ENCODE measurements around the gene PCNT. TPM values are rescaled to one million over a fixed set of nuclear protein-coding genes. Genes with fewer than 3 reads are reported as not detected.

The PCNT gene
- total RNA-seq, 3 donors from 2014 or later: 25.2 to 31.0 (median 28.5) TPM

- Histone ChIP-seq H3K27ac (no peak overlapping the region), H3K4me3 (no peak overlapping the region), H3K36me3 (peaks cover 18% of the 10 kb centered on the region), H3K4me1 (no peaks in the 10 kb centered on the region), H3K9me3 (no peaks in the 10 kb centered on the region), H3K27me3 (no peaks in the 10 kb centered on the region)
- intact Hi-C loops (cut with DNase I; ENCODE audit: low total_unique reads): no loop called here
- TF ChIP-seq POLR2A (IDR thresholded peaks at IDR 0.05) (no peak), CTCF (IDR thresholded peaks at IDR 0.05) (no peak), POLR2AphosphoS5 (IDR thresholded peaks at IDR 0.05) (no peak)
- no peak for DNase-seq (ENCODE audit: low spot score in 2 of 2)
Measured at GRCh38 chr21:46356005-46356338, 32.0 kb downstream of the PCNT start.

GRCh38 chr21:46356494-46357334 is 32.8 kb downstream of the PCNT start:
- no peak overlapping the region for H3K4me3 ChIP-seq
- no peaks in the 10 kb centered on the region for H3K4me1 ChIP-seq
- H3K27ac ChIP-seq: no peak overlapping the region
- intact Hi-C loops (cut with DNase I; ENCODE audit: low total_unique reads): no loop called here
- peaks cover 18% of the 10 kb centered on the region for H3K36me3 ChIP-seq
- TF ChIP-seq POLR2A (IDR thresholded peaks at IDR 0.05) (no peak), CTCF (IDR thresholded peaks at IDR 0.05) (no peak), POLR2AphosphoS5 (IDR thresholded peaks at IDR 0.05) (no peak)
- H3K9me3 ChIP-seq: no peaks in the 10 kb centered on the region
- no peak for DNase-seq (ENCODE audit: low spot score in 2 of 2)
- no peaks in the 10 kb centered on the region for H3K27me3 ChIP-seq

GRCh38 chr21:46357335-46357604 is 33.3 kb downstream of the PCNT start:
- H3K9me3 ChIP-seq: no peaks in the 10 kb centered on the region
- DNase-seq (ENCODE audit: low spot score in 2 of 2): no peak
- peaks cover 18% of the 10 kb centered on the region for H3K36me3 ChIP-seq
- no peaks in the 10 kb centered on the region for H3K4me1 ChIP-seq
- no peak overlapping the region for H3K4me3 ChIP-seq
- TF ChIP-seq CTCF (IDR thresholded peaks at IDR 0.05): no peak
- TF ChIP-seq POLR2A (IDR thresholded peaks at IDR 0.05): no peak
- no peak for TF ChIP-seq POLR2AphosphoS5 (IDR thresholded peaks at IDR 0.05)
- intact Hi-C loops (cut with DNase I; ENCODE audit: low total_unique reads): no loop called here
- no peak overlapping the region for H3K27ac ChIP-seq
- no peaks in the 10 kb centered on the region for H3K27me3 ChIP-seq

GRCh38 chr21:46357684-46358425 is 33.9 kb downstream of the PCNT start:
- no peak overlapping the region for H3K4me3 ChIP-seq
- no peak for DNase-seq (ENCODE audit: low spot score in 2 of 2)
- no peaks in the 10 kb centered on the region for H3K4me1 ChIP-seq
- TF ChIP-seq CTCF (IDR thresholded peaks at IDR 0.05) (no peak), POLR2AphosphoS5 (IDR thresholded peaks at IDR 0.05) (no peak), POLR2A (IDR thresholded peaks at IDR 0.05) (no peak)
- no peaks in the 10 kb centered on the region for H3K27me3 ChIP-seq
- intact Hi-C loops (cut with DNase I; ENCODE audit: low total_unique reads): no loop called here
- H3K36me3 ChIP-seq: peaks cover 18% of the 10 kb centered on the region
- H3K27ac ChIP-seq: no peak overlapping the region
- H3K9me3 ChIP-seq: no peaks in the 10 kb centered on the region

GRCh38 chr21:46361176-46361575 is 37.2 kb downstream of the PCNT start:
- H3K4me3 ChIP-seq: no peak overlapping the region
- no peak overlapping the region for H3K27ac ChIP-seq
- no peaks in the 10 kb centered on the region for H3K4me1 ChIP-seq
- no peaks in the 10 kb centered on the region for H3K9me3 ChIP-seq
- TF ChIP-seq POLR2A (IDR thresholded peaks at IDR 0.05): no peak
- TF ChIP-seq POLR2AphosphoS5 (IDR thresholded peaks at IDR 0.05): no peak
- no peak for TF ChIP-seq CTCF (IDR thresholded peaks at IDR 0.05)
- intact Hi-C loops (cut with DNase I; ENCODE audit: low total_unique reads): no loop called here
- peaks cover 16% of the 10 kb centered on the region for H3K36me3 ChIP-seq
- DNase-seq (ENCODE audit: low spot score in 2 of 2): no peak
- H3K27me3 ChIP-seq: no peaks in the 10 kb centered on the region

Measured in breast epithelium (tissue), 4 donors.